SK-N-SH (cell line): ENCODE measurements around the gene BMP8A. TPM values are rescaled to one million over a fixed set of nuclear protein-coding genes. Genes with fewer than 3 reads are reported as not detected.

Source experiments
- CTCF ChIA-PET: fragments of 300-600, 350-600 bp; formaldehyde crosslinking; extraction: SDS; loops from one replicate; lab custom pipeline; 2021; lab: Yijun Ruan, JAX
- POLR2A ChIA-PET: fragments of 350-600 bp; sonication (Branson Sonifier 250); formaldehyde crosslinking; extraction: SDS; loops from one replicate; lab custom pipeline; 2020; ENCODE audit warnings: antibody characterized with exemption, inconsistent platforms; lab: Yijun Ruan, JAX
- DNase-seq: peaks from one replicate; pipeline ENCODE4 v3.0.0; 2012
- H2AFZ ChIP-seq: fragments of 200-600 bp; sonication (generic); 2 replicates; pipeline ENCODE4 v1.8.1; 2016; ENCODE audit warnings: antibody characterized with exemption, mild to moderate bottlenecking, low read depth
- H3F3A ChIP-seq: fragments of 200-600 bp; sonication (generic); replicated peaks from 2 replicates; pipeline ENCODE3; 2016; ENCODE audit warnings: antibody characterized with exemption, mild to moderate bottlenecking; ENCODE audit not compliant: insufficient read depth
- H3K27ac ChIP-seq, 2 experiments: fragments of 200-500 bp in 1 of 2; fragments of 200-600 bp in 1 of 2; sonication (Bioruptor generic) in 1 of 2; sonication (generic), shearing (Covaris generic) in 1 of 2; 2 replicates each; pipeline versions ENCODE4 v1.5.1 to v1.6.1; 2014 to 2016; ENCODE audit warnings: low read depth in 2 of 2, inconsistent platforms in 1 of 2, low read length in 1 of 2, mild to moderate bottlenecking in 1 of 2, mixed read lengths in 1 of 2
- H3K27me3 ChIP-seq: fragments of 200-600 bp; sonication (generic), shearing (Covaris generic); 2 replicates; pipeline ENCODE4 v1.6.1; 2016; ENCODE audit warnings: mixed run types; ENCODE audit not compliant: insufficient read depth
- H3K36me3 ChIP-seq, 2 experiments: fragments of 200-500 bp in 1 of 2; fragments of 200-600 bp in 1 of 2; sonication (Bioruptor generic) in 1 of 2; sonication (generic) in 1 of 2; replicated peaks in 1 of 2; 2 replicates each; pipeline versions ENCODE3 to v1.5.1; 2014 to 2016; ENCODE audit warnings: low read length in 1 of 2, mild to moderate bottlenecking in 1 of 2; ENCODE audit not compliant: insufficient read depth in 2 of 2, control insufficient read depth in 1 of 2
- H3K4me1 ChIP-seq, 2 experiments: fragments of 200-500 bp in 1 of 2; fragments of 200-600 bp in 1 of 2; sonication (Bioruptor generic) in 1 of 2; sonication (generic), shearing (Covaris generic) in 1 of 2; 2 replicates each; pipeline versions ENCODE4 v1.5.1 to v1.6.1; 2014 to 2016; ENCODE audit warnings: low read depth in 1 of 2, low read length in 1 of 2, mixed run types in 1 of 2; ENCODE audit not compliant: insufficient read depth in 2 of 2, control insufficient read depth in 1 of 2
- H3K4me2 ChIP-seq: fragments of 200-600 bp; sonication (generic), shearing (Covaris generic); 2 replicates; pipeline ENCODE4 v1.6.1; 2017; ENCODE audit warnings: mixed run types
- H3K4me3 ChIP-seq, 2 experiments: fragments of 200-500 bp in 1 of 2; fragments of 200-600 bp in 1 of 2; sonication (Bioruptor generic) in 1 of 2; sonication (generic), shearing (Covaris generic) in 1 of 2; 2 replicates each; pipeline versions ENCODE4 v1.5.1 to v1.8.1; 2014 to 2016; ENCODE audit warnings: low read depth in 2 of 2, inconsistent platforms in 1 of 2, low read length in 1 of 2, mild to moderate bottlenecking in 1 of 2, mixed read lengths in 1 of 2, moderate library complexity in 1 of 2
- H3K79me2 ChIP-seq: fragments of 200-600 bp; sonication (generic); 2 replicates; pipeline ENCODE4 v1.8.1; 2017; ENCODE audit warnings: mild to moderate bottlenecking; ENCODE audit not compliant: insufficient read depth
- H3K9ac ChIP-seq: fragments of 200-600 bp; sonication (generic); 2 replicates; pipeline ENCODE4 v1.6.1; 2017; ENCODE audit warnings: mixed run types
- H3K9me2 ChIP-seq: fragments of 200-600 bp; sonication (generic); 2 replicates; pipeline ENCODE4 v1.6.1; 2017; ENCODE audit warnings: mixed run types
- H3K9me3 ChIP-seq: fragments of 200-600 bp; sonication (generic); 2 replicates; pipeline ENCODE4 v1.6.1; 2017; ENCODE audit warnings: mixed run types, mild to moderate bottlenecking, moderate library complexity
- H4K20me1 ChIP-seq: fragments of 200-600 bp; sonication (generic); 2 replicates; pipeline ENCODE4 v1.6.1; 2017; ENCODE audit warnings: mild to moderate bottlenecking, mixed run types; ENCODE audit not compliant: insufficient read depth
- FOSL2 ChIP-seq: IDR thresholded peaks from 2 replicates; pipeline ENCODE4 v1.4.0; 2012; ENCODE audit warnings: low read depth, mild to moderate bottlenecking, moderate library complexity, borderline replicate concordance
- GATA2 ChIP-seq: sonication (generic); formaldehyde crosslinking; IDR thresholded peaks from 2 replicates; pipeline ENCODE4 v1.5.0; 2020; ENCODE audit warnings: mild to moderate bottlenecking, missing genetic modification reagents
- MEF2A ChIP-seq: IDR thresholded peaks from 2 replicates; pipeline ENCODE4 v1.4.0; 2012; ENCODE audit warnings: low read depth, borderline replicate concordance
- MXI1 ChIP-seq: IDR thresholded peaks from 2 replicates; pipeline ENCODE4 v1.6.1; 2012; ENCODE audit warnings: mild to moderate bottlenecking, low read depth, low read length, improper control_type of control experiment
- REST ChIP-seq: IDR thresholded peaks from 2 replicates; pipeline ENCODE4 v1.6.1; 2012; ENCODE audit warnings: mild to moderate bottlenecking, low read depth, low read length, moderate library complexity
- SMC3 ChIP-seq: IDR thresholded peaks from 2 replicates; pipeline ENCODE4 v1.6.1; 2012; ENCODE audit warnings: low read depth, low read length, improper control_type of control experiment
- TCF12 ChIP-seq: IDR thresholded peaks from 2 replicates; pipeline ENCODE4 v1.4.0; 2012
- TEAD4 ChIP-seq: IDR thresholded peaks from 2 replicates; pipeline ENCODE4 v1.4.0; 2012; ENCODE audit warnings: mild to moderate bottlenecking, borderline replicate concordance; ENCODE audit not compliant: insufficient read depth
- USF1 ChIP-seq: IDR thresholded peaks from 2 replicates; pipeline ENCODE4 v1.4.0; 2012; ENCODE audit warnings: low read depth, borderline replicate concordance
- YY1 ChIP-seq: IDR thresholded peaks from 2 replicates; pipeline ENCODE4 v1.4.0; 2012; ENCODE audit warnings: low read depth, mild to moderate bottlenecking
- WGBS: methylation state at CpG from one replicate; pipeline ENCODE4 v1.1.6; 2017; ENCODE audit warnings: low lambda C conversion rate; 5-methylcytosine and 5-hydroxymethylcytosine counted together
- polyA plus RNA-seq, 3 experiments: library from polyadenylated mRNA; depleted of rRNA; stranded (reverse); fragments of >200 nt; gene quantifications; 2 replicates each; pipeline ENCODE4 v1.2.3, GENCODE V29; 2012
- TF ChIP-seq, protein P1 (sequence below): fragments of 150-350 bp; IDR thresholded peaks from 2 replicates; pipeline ENCODE4 v1.6.1; 2016; ENCODE audit warnings: mild to moderate bottlenecking, low read depth, low read length
- TF ChIP-seq, protein P2 (sequence below): fragments of 200-600 bp; sonication (generic); IDR thresholded peaks from 2 replicates; pipeline ENCODE4 v1.6.1; 2017; ENCODE audit warnings: antibody characterized with exemption, mild to moderate bottlenecking, moderate library complexity

The BMP8A gene
- polyA plus RNA-seq, 1 of the 3 experiments (the other 2 are of a cell fraction): 0.16 TPM

- WGBS: 97% methylated on average over 5 of the region's 5 CpGs
- Histone ChIP-seq H3F3A (peaks cover 4% of the 10 kb centered on the region), H3K27me3 (no peaks in the 10 kb centered on the region), H3K36me3 (peaks cover 45 to 55% of the 10 kb centered on the region in 2 experiments), H3K4me1 (no peaks in the 10 kb centered on the region), H2AFZ (no peak overlapping the region), H3K27ac (no peak overlapping the region), H3K79me2 (no peaks in the 10 kb centered on the region), H3K9me3 (no peaks in the 10 kb centered on the region), H3K9ac (no peak overlapping the region), H4K20me1 (no peaks in the 10 kb centered on the region), H3K4me3 (no peak overlapping the region), H3K4me2 (no peak overlapping the region), H3K9me2 (no peaks in the 10 kb centered on the region)
- DNase-seq: no peak
- POLR2A ChIA-PET: no interaction called here
- CTCF ChIA-PET: interaction anchor here (1.1 to 1.4 kb wide), 3 partner anchors 9 to 16 kb away, joined by 3 to 4 read pairs (median 3); no protein-coding TSS in a partner anchor
- TF ChIP-seq MEF2A (no peak), TEAD4 (no peak)
- TF ChIP-seq, all 33 proteins: peak for 0
Measured at GRCh38 chr1:39478126-39478915, 13.1 kb upstream of the BMP8A start.

GRCh38 chr1:39481289-39481688 lies 10.1 kb upstream of the BMP8A start:
- 87% methylated on average over 6 of the region's 6 CpGs for WGBS
- no peak for DNase-seq
- peaks cover 14% of the 10 kb centered on the region for H3F3A ChIP-seq
- ChIA-PET CTCF (interaction anchor here (1.1 kb wide), 1 partner anchor 58 kb away, joined by 3 read pairs; no protein-coding TSS in a partner anchor), POLR2A (no interaction called here)
- no peak overlapping the region for H3K27ac ChIP-seq
- no peaks in the 10 kb centered on the region for H3K4me1 ChIP-seq
- no peak overlapping the region for H3K9ac ChIP-seq
- H3K4me3 ChIP-seq: no peak overlapping the region
- H3K36me3 ChIP-seq: peaks cover 67 to 70% of the 10 kb centered on the region in 2 experiments
- no peak overlapping the region for H2AFZ ChIP-seq
- no peak overlapping the region for H3K4me2 ChIP-seq
- H3K27me3 ChIP-seq: no peaks in the 10 kb centered on the region
- no peaks in the 10 kb centered on the region for H3K9me3 ChIP-seq
- H4K20me1 ChIP-seq: no peaks in the 10 kb centered on the region
- no peak for TF ChIP-seq FOSL2
- TF ChIP-seq YY1: no peak
- H3K9me2 ChIP-seq: no peaks in the 10 kb centered on the region
- H3K79me2 ChIP-seq: no peaks in the 10 kb centered on the region

- Histone ChIP-seq H3K27me3 (no peaks in the 10 kb centered on the region), H3K4me3 (no peak overlapping the region), H3K9me2 (no peaks in the 10 kb centered on the region), H3K9me3 (no peaks in the 10 kb centered on the region), H3K4me1 (no peaks in the 10 kb centered on the region), H3F3A (peaks cover 31% of the 10 kb centered on the region), H3K79me2 (no peaks in the 10 kb centered on the region), H3K4me2 (no peak overlapping the region), H2AFZ (no peak overlapping the region), H3K36me3 (peaks cover 78 to 80% of the 10 kb centered on the region in 2 experiments), H3K27ac (no peak overlapping the region), H4K20me1 (no peaks in the 10 kb centered on the region), H3K9ac (no peak overlapping the region)
- ChIA-PET POLR2A (no interaction called here), CTCF (no interaction called here)
- DNase-seq: no peak
- 60% methylated on average over 1 of the region's 1 CpG for WGBS
- TF ChIP-seq, protein P1, sequence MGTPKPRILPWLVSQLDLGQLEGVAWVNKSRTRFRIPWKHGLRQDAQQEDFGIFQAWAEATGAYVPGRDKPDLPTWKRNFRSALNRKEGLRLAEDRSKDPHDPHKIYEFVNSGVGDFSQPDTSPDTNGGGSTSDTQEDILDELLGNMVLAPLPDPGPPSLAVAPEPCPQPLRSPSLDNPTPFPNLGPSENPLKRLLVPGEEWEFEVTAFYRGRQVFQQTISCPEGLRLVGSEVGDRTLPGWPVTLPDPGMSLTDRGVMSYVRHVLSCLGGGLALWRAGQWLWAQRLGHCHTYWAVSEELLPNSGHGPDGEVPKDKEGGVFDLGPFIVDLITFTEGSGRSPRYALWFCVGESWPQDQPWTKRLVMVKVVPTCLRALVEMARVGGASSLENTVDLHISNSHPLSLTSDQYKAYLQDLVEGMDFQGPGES: no peak
- no peak for TF ChIP-seq GATA2 (CRISPR knock-in tag)
- TF ChIP-seq USF1: no peak
- no peak for TF ChIP-seq FOSL2
- no peak for TF ChIP-seq SMC3
- TF ChIP-seq, protein P2, sequence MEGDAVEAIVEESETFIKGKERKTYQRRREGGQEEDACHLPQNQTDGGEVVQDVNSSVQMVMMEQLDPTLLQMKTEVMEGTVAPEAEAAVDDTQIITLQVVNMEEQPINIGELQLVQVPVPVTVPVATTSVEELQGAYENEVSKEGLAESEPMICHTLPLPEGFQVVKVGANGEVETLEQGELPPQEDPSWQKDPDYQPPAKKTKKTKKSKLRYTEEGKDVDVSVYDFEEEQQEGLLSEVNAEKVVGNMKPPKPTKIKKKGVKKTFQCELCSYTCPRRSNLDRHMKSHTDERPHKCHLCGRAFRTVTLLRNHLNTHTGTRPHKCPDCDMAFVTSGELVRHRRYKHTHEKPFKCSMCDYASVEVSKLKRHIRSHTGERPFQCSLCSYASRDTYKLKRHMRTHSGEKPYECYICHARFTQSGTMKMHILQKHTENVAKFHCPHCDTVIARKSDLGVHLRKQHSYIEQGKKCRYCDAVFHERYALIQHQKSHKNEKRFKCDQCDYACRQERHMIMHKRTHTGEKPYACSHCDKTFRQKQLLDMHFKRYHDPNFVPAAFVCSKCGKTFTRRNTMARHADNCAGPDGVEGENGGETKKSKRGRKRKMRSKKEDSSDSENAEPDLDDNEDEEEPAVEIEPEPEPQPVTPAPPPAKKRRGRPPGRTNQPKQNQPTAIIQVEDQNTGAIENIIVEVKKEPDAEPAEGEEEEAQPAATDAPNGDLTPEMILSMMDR: no peak
- no peak for TF ChIP-seq REST
- no peak for TF ChIP-seq TCF12
- no peak for TF ChIP-seq MXI1
Measured at GRCh38 chr1:39483276-39483675, 8.2 kb upstream of the BMP8A start.
